Measurements from ENCODE around the gene ANKIB1. TPM values are rescaled to one million over a fixed set of nuclear protein-coding genes. Genes with fewer than 3 reads are reported as not detected.

The ANKIB1 gene
- total and polyA plus RNA-seq, 2 donors from 2014 or later, result 10.7 to 59.0 TPM

DNA sequence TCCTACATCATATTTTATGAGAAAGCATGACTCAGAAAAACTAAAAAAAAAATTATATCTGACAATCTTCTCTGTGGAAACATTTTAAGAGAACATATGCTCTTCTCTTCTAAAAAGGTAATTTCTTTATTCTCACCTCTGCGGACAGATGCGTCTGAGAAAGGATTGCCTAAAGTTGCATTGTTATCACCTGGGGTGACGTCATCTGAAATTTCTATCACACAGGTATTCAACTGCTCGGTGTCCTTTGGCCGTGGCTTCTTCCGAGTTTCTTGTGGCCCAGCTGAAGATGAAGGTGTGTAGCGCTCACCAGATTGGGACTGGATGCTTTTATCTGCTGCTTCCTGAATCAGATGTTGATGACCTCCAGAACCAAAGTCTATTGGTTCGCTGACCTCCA is 187.2 kb downstream of the ANKIB1 start:
- intact Hi-C loops (cut with DNase I), result no loop called here

DNA sequence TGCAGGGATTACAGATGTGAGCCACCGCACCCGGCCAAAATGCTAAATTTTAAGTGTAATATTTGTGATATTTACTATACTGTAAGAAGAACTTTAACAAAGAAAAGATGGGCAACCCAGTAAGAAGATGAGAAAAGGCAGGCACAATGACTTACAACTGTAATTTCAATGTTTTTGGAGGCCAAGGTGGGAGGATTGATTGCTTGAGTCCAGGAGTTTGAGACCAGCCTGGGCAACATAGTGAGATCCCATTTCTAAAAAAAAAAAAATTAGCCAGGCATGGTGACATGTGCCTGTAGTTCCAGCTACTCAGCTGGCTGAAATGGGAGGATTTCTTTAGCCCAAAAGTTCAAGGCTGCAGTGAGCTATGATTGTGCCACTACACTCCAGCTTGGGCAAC is 189.8 kb downstream of the ANKIB1 start:
- no peaks in the 10 kb centered on the region for H3K27me3 ChIP-seq (ENCODE audit: control insufficient read depth, insufficient read depth, low read length)
- H3K27ac ChIP-seq (ENCODE audit: low read depth in 2 of 2, low read length in 2 of 2), result no peak overlapping the region
- no peaks in the 10 kb centered on the region for H3K4me1 ChIP-seq (ENCODE audit: control insufficient read depth in 2 of 3, insufficient read depth in 2 of 3, low read depth in 1 of 3, low read length in 3 of 3)
- no peaks in the 10 kb centered on the region for H3K9me3 ChIP-seq (ENCODE audit: control insufficient read depth in 2 of 3, insufficient read depth in 1 of 3, low read length in 3 of 3)
- H3K36me3 ChIP-seq (ENCODE audit: control insufficient read depth in 2 of 3, insufficient read depth in 3 of 3, low read length in 3 of 3), result no peaks in the 10 kb centered on the region
- no peak for DNase-seq
- intact Hi-C loops (cut with DNase I), result no loop called here
- FAIRE-seq, result no peak
- H3K9ac ChIP-seq (ENCODE audit: low read length in 3 of 3), result no peak overlapping the region
- no peak for TF ChIP-seq CTCF (IDR thresholded peaks at IDR 0.05; ENCODE audit: borderline replicate concordance, extremely low read depth, insufficient read depth)
- H3K4me3 ChIP-seq (ENCODE audit: low read length in 3 of 3), result no peak overlapping the region

More for the DNA sequence above, 187.2 kb downstream of the ANKIB1 start:
- H3K4me3 ChIP-seq (ENCODE audit: low read length in 3 of 3), result no peak overlapping the region
- TF ChIP-seq CTCF (IDR thresholded peaks at IDR 0.05; ENCODE audit: borderline replicate concordance, extremely low read depth, insufficient read depth), result no peak
- H3K9ac ChIP-seq (ENCODE audit: low read length in 3 of 3), result no peak overlapping the region
- no peaks in the 10 kb centered on the region for H3K9me3 ChIP-seq (ENCODE audit: control insufficient read depth in 2 of 3, insufficient read depth in 1 of 3, low read length in 3 of 3)
- H3K4me1 ChIP-seq (ENCODE audit: control insufficient read depth in 2 of 3, insufficient read depth in 2 of 3, low read depth in 1 of 3, low read length in 3 of 3), result no peaks in the 10 kb centered on the region
- DNase-seq (no peak), FAIRE-seq (no peak)
- H3K27ac ChIP-seq (ENCODE audit: low read depth in 2 of 2, low read length in 2 of 2), result no peak overlapping the region
- no peaks in the 10 kb centered on the region for H3K27me3 ChIP-seq (ENCODE audit: control insufficient read depth, insufficient read depth, low read length)
- H3K36me3 ChIP-seq (ENCODE audit: control insufficient read depth in 2 of 3, insufficient read depth in 3 of 3, low read length in 3 of 3), result no peaks in the 10 kb centered on the region

DNA sequence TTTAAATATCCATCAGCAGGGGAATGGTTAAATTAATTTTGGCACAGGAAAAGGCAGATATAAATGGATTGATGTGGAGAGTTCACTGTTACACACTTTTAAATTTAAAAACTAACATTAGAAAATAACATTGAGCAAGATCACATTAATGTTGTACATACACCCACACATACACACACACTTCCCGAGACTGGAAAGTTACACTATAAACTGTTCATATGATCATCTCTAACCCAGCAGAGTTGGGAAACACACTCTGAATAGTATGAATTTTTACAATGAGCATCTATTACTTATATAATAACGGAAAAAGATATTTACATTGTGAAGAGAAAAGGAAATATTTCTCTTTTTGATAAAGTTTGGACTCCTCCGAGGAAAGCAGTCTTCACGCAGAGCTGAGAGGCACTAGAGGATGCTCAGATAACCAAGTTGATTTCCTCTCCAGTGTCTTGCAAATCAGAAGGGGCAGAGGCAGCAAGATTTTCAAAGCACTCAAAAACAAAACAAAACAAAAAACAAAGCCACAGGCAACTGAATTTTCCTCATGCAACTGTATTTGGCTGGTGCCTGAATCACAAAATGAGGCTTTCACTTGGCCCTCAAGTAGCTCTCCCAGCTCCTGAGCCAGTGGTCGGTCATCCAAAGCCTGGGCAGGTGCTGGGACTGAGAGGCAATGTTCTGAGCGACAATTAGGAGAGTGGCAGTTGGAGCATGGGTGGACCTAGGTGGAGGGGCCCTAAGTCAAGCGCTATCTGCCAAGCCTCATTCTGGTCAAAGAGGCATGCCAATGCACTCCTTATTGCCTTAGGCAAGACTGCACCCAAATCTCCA is 191.1 kb downstream of the ANKIB1 start:
- DNase-seq (no peak), FAIRE-seq (no peak)
- H3K4me3 ChIP-seq (ENCODE audit: low read length in 3 of 3), result no peak overlapping the region
- H3K4me1 ChIP-seq (ENCODE audit: control insufficient read depth in 2 of 3, insufficient read depth in 2 of 3, low read depth in 1 of 3, low read length in 3 of 3), result no peaks in the 10 kb centered on the region
- no peaks in the 10 kb centered on the region for H3K27me3 ChIP-seq (ENCODE audit: control insufficient read depth, insufficient read depth, low read length)
- TF ChIP-seq CTCF (IDR thresholded peaks at IDR 0.05; ENCODE audit: borderline replicate concordance, extremely low read depth, insufficient read depth), result no peak
- H3K27ac ChIP-seq (ENCODE audit: low read depth in 2 of 2, low read length in 2 of 2), result no peak overlapping the region
- no peak overlapping the region for H3K9ac ChIP-seq (ENCODE audit: low read length in 3 of 3)
- H3K36me3 ChIP-seq (ENCODE audit: control insufficient read depth in 2 of 3, insufficient read depth in 3 of 3, low read length in 3 of 3), result no peaks in the 10 kb centered on the region
- intact Hi-C loops (cut with DNase I), result no loop called here
- no peaks in the 10 kb centered on the region for H3K9me3 ChIP-seq (ENCODE audit: control insufficient read depth in 2 of 3, insufficient read depth in 1 of 3, low read length in 3 of 3)

Measured in kidney (tissue), 14 donors.